ENCODE results near the gene RNF157.
"Not testable (repeated sequence)": the region's sequence is repeated elsewhere in the genome, so short reads cannot be mapped to it uniquely, and the experiment has no call there.

RNF157 gene

GRCh38 chr17:76270770-76271668 is 30.7 kb upstream of the RNF157 start:
- DNase-seq (ENCODE audit: low spot score) = no peak

- DNase-seq (ENCODE audit: low spot score) = no peak
Observed at GRCh38 chr17:76270127-76270592, 29.9 kb upstream of the RNF157 start.

- no peak for DNase-seq (ENCODE audit: low spot score)
Observed at GRCh38 chr17:76268991-76269981, 29.0 kb upstream of the RNF157 start.

GRCh38 chr17:76268015-76268749 is 27.9 kb upstream of the RNF157 start:
- no peak for DNase-seq (ENCODE audit: low spot score)

GRCh38 chr17:76267581-76268001 is 27.3 kb upstream of the RNF157 start:
- not testable (repeated sequence) for DNase-seq (ENCODE audit: low spot score)

GRCh38 chr17:76267051-76267576 is 26.8 kb upstream of the RNF157 start:
- DNase-seq (ENCODE audit: low spot score) = no peak

GRCh38 chr17:76266244-76266938 is 26.1 kb upstream of the RNF157 start:
- DNase-seq (ENCODE audit: low spot score) = no peak

GRCh38 chr17:76265624-76266243 is 25.4 kb upstream of the RNF157 start:
- peak; percentile 61 for DNase-seq (ENCODE audit: low spot score)

GRCh38 chr17:76264755-76265623 is 24.7 kb upstream of the RNF157 start, which contains the start of gene UBALD2:
TSS of gene UBALD2 (plus strand) at chr17:76265348. CDS start at chr17:76265506, 158 bp downstream.
- DNase-seq (ENCODE audit: low spot score) = peak; percentile 100

GRCh38 chr17:76264425-76264754 is 24.1 kb upstream of the RNF157 start:
- no peak for DNase-seq (ENCODE audit: low spot score)

GRCh38 chr17:76263896-76264295 is 23.6 kb upstream of the RNF157 start:
- no peak for DNase-seq (ENCODE audit: low spot score)

GRCh38 chr17:76262732-76263344 is 22.5 kb upstream of the RNF157 start:
- no peak for DNase-seq (ENCODE audit: low spot score)

- no peak for DNase-seq (ENCODE audit: low spot score)
Observed at GRCh38 chr17:76261421-76262215, 21.3 kb upstream of the RNF157 start.

- DNase-seq (ENCODE audit: low spot score) = no peak
Observed at GRCh38 chr17:76260669-76261068, 20.4 kb upstream of the RNF157 start.

- no peak for DNase-seq (ENCODE audit: low spot score)
Observed at GRCh38 chr17:76260220-76260619, 19.9 kb upstream of the RNF157 start.

- not testable (repeated sequence) for DNase-seq (ENCODE audit: low spot score)
Observed at GRCh38 chr17:76256430-76257050, 16.2 kb upstream of the RNF157 start.

GRCh38 chr17:76255801-76256429 is 15.6 kb upstream of the RNF157 start:
- DNase-seq (ENCODE audit: low spot score) = no peak
